GM12878 (cell line): ENCODE measurements around the gene FN3K. TPM values are rescaled to one million over a fixed set of nuclear protein-coding genes. Genes with fewer than 3 reads are reported as not detected.

Experiments
- ATAC-seq: fragments of 200-7000 bp; cut with Tn5 transposase; 3 replicates; pipeline ENCODE4 v1.9.1; 2020; ENCODE audit warnings: mild to moderate bottlenecking, moderate library complexity
- BruUV-seq: library from RNA; stranded (reverse); fragments of 400-500 nt; replicated peaks from 2 replicates; lab custom pipeline; 2021; lab: Mats Ljungman, UMichigan
- CTCF ChIA-PET: fragments of 300-600 bp; sonication (Branson Sonifier 250); formaldehyde crosslinking; extraction: SDS; loops from one replicate; lab custom pipeline; 2021; ENCODE audit warnings: inconsistent platforms; lab: Yijun Ruan, JAX
- POLR2A ChIA-PET: fragments of 350-600 bp; formaldehyde crosslinking; extraction: SDS; loops from one replicate; lab custom pipeline; 2021; ENCODE audit warnings: inconsistent platforms; lab: Charles Lee
- RAD21 ChIA-PET: fragments of 300-600 bp; sonication (Branson Sonifier 250); formaldehyde crosslinking; loops from one replicate; lab custom pipeline; 2023; ENCODE audit warnings: antibody characterized with exemption; ENCODE audit not compliant: unreplicated experiment; lab: Charles Lee
- SMC1A ChIA-PET: fragments of 300-600 bp; sonication (Branson Sonifier 250); formaldehyde crosslinking; loops from one replicate; lab custom pipeline; 2023; ENCODE audit not compliant: unreplicated experiment, uncharacterized antibody; lab: Charles Lee
- DNase-seq: peaks from one replicate; pipeline ENCODE4 v3.0.0-alpha.2; 2011; ENCODE audit warnings: low read depth, low spot score
- FAIRE-seq: peaks from 3 replicates; lab custom pipeline; 2011; peaks lifted over from hg19 to GRCh38; lab: Jason Lieb, UNC
- H2AFZ ChIP-seq: 2 replicates; pipeline ENCODE4 v1.6.0; 2011; ENCODE audit warnings: low read depth, low read length, control low read depth; ENCODE audit not compliant: control insufficient read depth
- H3K27ac ChIP-seq: 2 replicates; pipeline ENCODE4 v1.5.1; 2011; ENCODE audit warnings: control low read depth; ENCODE audit not compliant: control insufficient read depth, insufficient read depth
- H3K27me3 ChIP-seq, 2 experiments: replicated peaks in 1 of 2; 2 replicates each; pipeline versions ENCODE4 v1.6.0 to v1.6.1; 2011; ENCODE audit warnings: low read length in 1 of 2; ENCODE audit not compliant: control insufficient read depth in 2 of 2, insufficient read depth in 2 of 2
- H3K36me3 ChIP-seq, 2 experiments: 2 replicates each; pipeline ENCODE4 v1.5.1; 2011; ENCODE audit warnings: low read length in 1 of 2; ENCODE audit not compliant: control insufficient read depth in 2 of 2, insufficient read depth in 2 of 2
- H3K4me1 ChIP-seq: 2 replicates; pipeline ENCODE4 v1.6.1; 2011; ENCODE audit warnings: mild to moderate bottlenecking, low read length, moderate library complexity, mixed read lengths; ENCODE audit not compliant: control insufficient read depth, insufficient read depth
- H3K4me2 ChIP-seq: 2 replicates; pipeline ENCODE4 v1.6.0; 2011; ENCODE audit warnings: control low read depth; ENCODE audit not compliant: control insufficient read depth, insufficient read depth
- H3K4me3 ChIP-seq: fragments of 200-600 bp; sonication (generic); 2 replicates; pipeline ENCODE4 v1.5.1; 2016
- H3K79me2 ChIP-seq: 2 replicates; pipeline ENCODE4 v1.6.0; 2011; ENCODE audit warnings: low read length; ENCODE audit not compliant: control insufficient read depth, insufficient read depth
- H3K9ac ChIP-seq: 2 replicates; pipeline ENCODE4 v1.8.0; 2011; ENCODE audit warnings: low read length, control low read depth, mixed read lengths; ENCODE audit not compliant: control insufficient read depth, insufficient read depth
- H3K9me3 ChIP-seq: replicated peaks from 3 replicates; pipeline ENCODE4 v1.5.1; 2011; ENCODE audit warnings: mild to moderate bottlenecking, low read length; ENCODE audit not compliant: control insufficient read depth, insufficient read depth
- H4K20me1 ChIP-seq: 2 replicates; pipeline ENCODE4 v1.6.0; 2011; ENCODE audit not compliant: control insufficient read depth, insufficient read depth
- ASH2L ChIP-seq: fragments of 300-600, 200-600 bp; sonication (generic); IDR thresholded peaks from 2 replicates; pipeline ENCODE4 v1.6.1; 2017; ENCODE audit warnings: low read depth, mild to moderate bottlenecking, borderline replicate concordance
- JUNB ChIP-seq: IDR thresholded peaks from 2 replicates; pipeline ENCODE4 v1.6.1; 2016; ENCODE audit warnings: antibody characterized with exemption, mild to moderate bottlenecking
- MEF2B ChIP-seq: fragments of 450-650 bp; IDR thresholded peaks from 2 replicates; pipeline ENCODE4 v1.6.1; 2018; ENCODE audit warnings: mild to moderate bottlenecking, moderate library complexity; ENCODE audit not compliant: partially characterized antibody, poor library complexity, severe bottlenecking
- NBN ChIP-seq: fragments of 450-650 bp; IDR thresholded peaks from 2 replicates; pipeline ENCODE4 v1.6.1; 2016
- NFIC ChIP-seq: IDR thresholded peaks from 2 replicates; pipeline ENCODE4 v1.6.1; 2012; ENCODE audit warnings: low read depth, mild to moderate bottlenecking, inconsistent platforms, low read length, moderate library complexity
- NFXL1 ChIP-seq: fragments of 450-650 bp; IDR thresholded peaks from 2 replicates; pipeline ENCODE4 v1.6.1; 2017; ENCODE audit warnings: antibody characterized with exemption, mild to moderate bottlenecking, borderline replicate concordance
- POLR2AphosphoS5 ChIP-seq: IDR thresholded peaks from 2 replicates; pipeline ENCODE4 v1.6.1; 2011; ENCODE audit warnings: mild to moderate bottlenecking, low read length, inconsistent platforms
- SMAD1 ChIP-seq: fragments of 450-650 bp; IDR thresholded peaks from 2 replicates; pipeline ENCODE4 v1.6.1; 2018; ENCODE audit warnings: mild to moderate bottlenecking, low read depth; ENCODE audit not compliant: partially characterized antibody
- SPI1 ChIP-seq: IDR thresholded peaks from 2 replicates; pipeline ENCODE4 v1.6.1; 2011; ENCODE audit warnings: low read depth, mild to moderate bottlenecking, low read length, moderate library complexity, borderline replicate concordance; ENCODE audit not compliant: insufficient read depth
- STAT1 ChIP-seq: fragments of 450-650 bp; conservative IDR thresholded peaks from 2 replicates; pipeline ENCODE4 v1.6.1; 2014; ENCODE audit warnings: antibody characterized with exemption, mild to moderate bottlenecking
- YY1 ChIP-seq: IDR thresholded peaks from 2 replicates; pipeline ENCODE4 v1.6.1; 2011; ENCODE audit warnings: low read depth, mild to moderate bottlenecking, low read length
- WGBS: methylation state at CpG from one replicate; pipeline ENCODE4 v1.1.6; 2016; ENCODE audit warnings: low lambda C conversion rate; ENCODE audit not compliant: insufficient replicate concordance, insufficient coverage; ENCODE audit errors: missing lambda C conversion rate; 5-methylcytosine and 5-hydroxymethylcytosine counted together
- in situ Hi-C: fragments of 300-500 bp; cut with MboI; formaldehyde crosslinking; loops from 9 replicates; pipeline ENCODE4 v1.14.3; 2018; ENCODE audit warnings: mixed read lengths
- intact Hi-C: fragments of 100-400 bp; cut with micrococcal nuclease; formaldehyde crosslinking; loops from one replicate; pipeline ENCODE4 v1.14.2; 2022; ENCODE audit not compliant: unreplicated experiment
- polyA plus RNA-seq, 11 experiments: library from polyadenylated mRNA; depleted of rRNA in 4 of 11; unstranded in 6 of 11; stranded (reverse) in 5 of 11; fragments of >200 nt; fragmentation: Nextera tagmentation in 4 of 11; fragmentation: Illumina TruSeq in 1 of 11; extraction: Ambion mirVana in 4 of 11; extraction: Trizol in 1 of 11; gene quantifications; 1 replicate in 1 of 11; 2 replicates in 10 of 11; pipeline versions ENCODE4 v1.2.1 to v1.2.3, GENCODE V29; 2011 to 2016; ENCODE audit warnings: inconsistent platforms in 2 of 11, missing spikeins in 2 of 11, low read depth in 1 of 11
- total RNA-seq, 4 experiments: library from RNA; depleted of rRNA in 3 of 4; stranded (reverse); fragments of >200 nt in 3 of 4; fragmentation: Illumina TruSeq in 1 of 4; extraction: Trizol in 1 of 4; gene quantifications; 2 replicates each; pipeline versions ENCODE4 v1.2.1 to v1.2.3, GENCODE V29; 2013 to 2021
- TF ChIP-seq, protein P1 (sequence below): IDR thresholded peaks from 2 replicates; pipeline ENCODE4 v1.6.1; 2012; ENCODE audit warnings: low read depth, low read length, improper control_type of control experiment
- TF ChIP-seq, protein P2 (sequence below): fragments of 450-650 bp; IDR thresholded peaks from 2 replicates; pipeline ENCODE4 v1.6.1; 2016; ENCODE audit warnings: mild to moderate bottlenecking, moderate library complexity, borderline replicate concordance
- TF ChIP-seq, protein P3 (sequence below): fragments of 450-650 bp; formaldehyde crosslinking; IDR thresholded peaks from 2 replicates; pipeline ENCODE4 v1.5.0; 2022; ENCODE audit warnings: mild to moderate bottlenecking, missing genetic modification characterization
- TF ChIP-seq, protein P4 (sequence below): fragments of 150-350 bp; IDR thresholded peaks from 2 replicates; pipeline ENCODE4 v1.6.1; 2014; ENCODE audit warnings: mild to moderate bottlenecking, low read depth, low read length

Gene FN3K
- total and polyA plus RNA-seq, 10 of the 15 experiments (the other 5 are each of a cell fraction or from before 2014, with no cell fraction given) = 0.08 to 0.51 (median 0.17) TPM; not detected in 7

DNA sequence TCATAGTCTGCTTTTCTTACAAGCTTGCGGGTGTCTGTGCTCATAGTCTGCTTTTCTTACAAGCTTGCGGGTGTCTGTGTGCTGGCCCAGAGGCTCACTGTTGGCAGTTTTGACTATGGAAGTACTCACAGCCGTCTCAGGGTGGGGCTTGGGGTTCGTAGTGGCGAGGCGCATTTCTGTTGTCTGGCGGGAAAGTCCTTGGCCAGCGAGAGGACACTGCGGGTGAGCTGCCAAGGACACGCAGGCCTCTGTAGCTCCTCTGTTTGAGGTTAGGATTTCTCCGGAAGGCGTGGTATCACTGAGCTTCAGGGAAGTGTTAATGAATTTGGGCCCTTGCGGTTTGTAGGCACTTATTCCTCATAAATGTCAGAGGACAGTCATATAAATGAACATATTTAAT lies 30.0 kb downstream of the FN3K start:
- intact Hi-C loops = no loop called here
- no TSS peak for BruUV-seq
- no peak for ATAC-seq
- Histone ChIP-seq H3K27ac (no peak overlapping the region), H2AFZ (no peak overlapping the region), H3K9me3 (no peaks in the 10 kb centered on the region), H3K27me3 (no peaks in the 10 kb centered on the region), H3K4me2 (no peak overlapping the region), H4K20me1 (no peaks in the 10 kb centered on the region), H3K4me1 (no peaks in the 10 kb centered on the region), H3K36me3 (peaks cover 9 to 17% of the 10 kb centered on the region in 2 experiments; a peak in 3 of 4 replicates), H3K4me3 (no peak overlapping the region), H3K9ac (no peak overlapping the region), H3K79me2 (no peaks in the 10 kb centered on the region)
- CTCF ChIA-PET = interaction anchor here (0.6 to 1.6 kb wide), 3 partner anchors 15 to 107 kb away, joined by 3 to 4 read pairs (median 4); no protein-coding TSS in a partner anchor
- no peak for FAIRE-seq
- RAD21 ChIA-PET = no interaction called here
- no peak for DNase-seq
- in situ Hi-C loops = no loop called here
- POLR2A ChIA-PET = interaction anchor here (0.7 kb wide), 1 partner anchor 211 kb away, joined by 3 read pairs; no protein-coding TSS in a partner anchor
- SMC1A ChIA-PET = no interaction called here
- 100% methylated on average over 13 of the region's 13 CpGs for WGBS
- no peak for TF ChIP-seq MEF2B
- TF ChIP-seq, protein P1, sequence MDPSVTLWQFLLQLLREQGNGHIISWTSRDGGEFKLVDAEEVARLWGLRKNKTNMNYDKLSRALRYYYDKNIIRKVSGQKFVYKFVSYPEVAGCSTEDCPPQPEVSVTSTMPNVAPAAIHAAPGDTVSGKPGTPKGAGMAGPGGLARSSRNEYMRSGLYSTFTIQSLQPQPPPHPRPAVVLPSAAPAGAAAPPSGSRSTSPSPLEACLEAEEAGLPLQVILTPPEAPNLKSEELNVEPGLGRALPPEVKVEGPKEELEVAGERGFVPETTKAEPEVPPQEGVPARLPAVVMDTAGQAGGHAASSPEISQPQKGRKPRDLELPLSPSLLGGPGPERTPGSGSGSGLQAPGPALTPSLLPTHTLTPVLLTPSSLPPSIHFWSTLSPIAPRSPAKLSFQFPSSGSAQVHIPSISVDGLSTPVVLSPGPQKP = no peak
- TF ChIP-seq ASH2L = no peak
- TF ChIP-seq POLR2AphosphoS5 = no peak
- no peak for TF ChIP-seq SMAD1
- TF ChIP-seq NBN = no peak
- TF ChIP-seq, protein P2, sequence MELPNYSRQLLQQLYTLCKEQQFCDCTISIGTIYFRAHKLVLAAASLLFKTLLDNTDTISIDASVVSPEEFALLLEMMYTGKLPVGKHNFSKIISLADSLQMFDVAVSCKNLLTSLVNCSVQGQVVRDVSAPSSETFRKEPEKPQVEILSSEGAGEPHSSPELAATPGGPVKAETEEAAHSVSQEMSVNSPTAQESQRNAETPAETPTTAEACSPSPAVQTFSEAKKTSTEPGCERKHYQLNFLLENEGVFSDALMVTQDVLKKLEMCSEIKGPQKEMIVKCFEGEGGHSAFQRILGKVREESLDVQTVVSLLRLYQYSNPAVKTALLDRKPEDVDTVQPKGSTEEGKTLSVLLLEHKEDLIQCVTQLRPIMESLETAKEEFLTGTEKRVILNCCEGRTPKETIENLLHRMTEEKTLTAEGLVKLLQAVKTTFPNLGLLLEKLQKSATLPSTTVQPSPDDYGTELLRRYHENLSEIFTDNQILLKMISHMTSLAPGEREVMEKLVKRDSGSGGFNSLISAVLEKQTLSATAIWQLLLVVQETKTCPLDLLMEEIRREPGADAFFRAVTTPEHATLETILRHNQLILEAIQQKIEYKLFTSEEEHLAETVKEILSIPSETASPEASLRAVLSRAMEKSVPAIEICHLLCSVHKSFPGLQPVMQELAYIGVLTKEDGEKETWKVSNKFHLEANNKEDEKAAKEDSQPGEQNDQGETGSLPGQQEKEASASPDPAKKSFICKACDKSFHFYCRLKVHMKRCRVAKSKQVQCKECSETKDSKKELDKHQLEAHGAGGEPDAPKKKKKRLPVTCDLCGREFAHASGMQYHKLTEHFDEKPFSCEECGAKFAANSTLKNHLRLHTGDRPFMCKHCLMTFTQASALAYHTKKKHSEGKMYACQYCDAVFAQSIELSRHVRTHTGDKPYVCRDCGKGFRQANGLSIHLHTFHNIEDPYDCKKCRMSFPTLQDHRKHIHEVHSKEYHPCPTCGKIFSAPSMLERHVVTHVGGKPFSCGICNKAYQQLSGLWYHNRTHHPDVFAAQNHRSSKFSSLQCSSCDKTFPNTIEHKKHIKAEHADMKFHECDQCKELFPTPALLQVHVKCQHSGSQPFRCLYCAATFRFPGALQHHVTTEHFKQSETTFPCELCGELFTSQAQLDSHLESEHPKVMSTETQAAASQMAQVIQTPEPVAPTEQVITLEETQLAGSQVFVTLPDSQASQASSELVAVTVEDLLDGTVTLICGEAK = no peak
- TF ChIP-seq STAT1 = no peak
- TF ChIP-seq, protein P3, sequence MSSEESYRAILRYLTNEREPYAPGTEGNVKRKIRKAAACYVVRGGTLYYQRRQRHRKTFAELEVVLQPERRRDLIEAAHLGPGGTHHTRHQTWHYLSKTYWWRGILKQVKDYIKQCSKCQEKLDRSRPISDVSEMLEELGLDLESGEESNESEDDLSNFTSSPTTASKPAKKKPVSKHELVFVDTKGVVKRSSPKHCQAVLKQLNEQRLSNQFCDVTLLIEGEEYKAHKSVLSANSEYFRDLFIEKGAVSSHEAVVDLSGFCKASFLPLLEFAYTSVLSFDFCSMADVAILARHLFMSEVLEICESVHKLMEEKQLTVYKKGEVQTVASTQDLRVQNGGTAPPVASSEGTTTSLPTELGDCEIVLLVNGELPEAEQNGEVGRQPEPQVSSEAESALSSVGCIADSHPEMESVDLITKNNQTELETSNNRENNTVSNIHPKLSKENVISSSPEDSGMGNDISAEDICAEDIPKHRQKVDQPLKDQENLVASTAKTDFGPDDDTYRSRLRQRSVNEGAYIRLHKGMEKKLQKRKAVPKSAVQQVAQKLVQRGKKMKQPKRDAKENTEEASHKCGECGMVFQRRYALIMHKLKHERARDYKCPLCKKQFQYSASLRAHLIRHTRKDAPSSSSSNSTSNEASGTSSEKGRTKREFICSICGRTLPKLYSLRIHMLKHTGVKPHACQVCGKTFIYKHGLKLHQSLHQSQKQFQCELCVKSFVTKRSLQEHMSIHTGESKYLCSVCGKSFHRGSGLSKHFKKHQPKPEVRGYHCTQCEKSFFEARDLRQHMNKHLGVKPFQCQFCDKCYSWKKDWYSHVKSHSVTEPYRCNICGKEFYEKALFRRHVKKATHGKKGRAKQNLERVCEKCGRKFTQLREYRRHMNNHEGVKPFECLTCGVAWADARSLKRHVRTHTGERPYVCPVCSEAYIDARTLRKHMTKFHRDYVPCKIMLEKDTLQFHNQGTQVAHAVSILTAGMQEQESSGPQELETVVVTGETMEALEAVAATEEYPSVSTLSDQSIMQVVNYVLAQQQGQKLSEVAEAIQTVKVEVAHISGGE = no peak
- no peak for TF ChIP-seq SPI1
- TF ChIP-seq, protein P4, sequence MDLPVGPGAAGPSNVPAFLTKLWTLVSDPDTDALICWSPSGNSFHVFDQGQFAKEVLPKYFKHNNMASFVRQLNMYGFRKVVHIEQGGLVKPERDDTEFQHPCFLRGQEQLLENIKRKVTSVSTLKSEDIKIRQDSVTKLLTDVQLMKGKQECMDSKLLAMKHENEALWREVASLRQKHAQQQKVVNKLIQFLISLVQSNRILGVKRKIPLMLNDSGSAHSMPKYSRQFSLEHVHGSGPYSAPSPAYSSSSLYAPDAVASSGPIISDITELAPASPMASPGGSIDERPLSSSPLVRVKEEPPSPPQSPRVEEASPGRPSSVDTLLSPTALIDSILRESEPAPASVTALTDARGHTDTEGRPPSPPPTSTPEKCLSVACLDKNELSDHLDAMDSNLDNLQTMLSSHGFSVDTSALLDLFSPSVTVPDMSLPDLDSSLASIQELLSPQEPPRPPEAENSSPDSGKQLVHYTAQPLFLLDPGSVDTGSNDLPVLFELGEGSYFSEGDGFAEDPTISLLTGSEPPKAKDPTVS = no peak
- TF ChIP-seq NFXL1 = no peak
- no peak for TF ChIP-seq JUNB
- TF ChIP-seq NFIC = no peak
- TF ChIP-seq YY1 = no peak
